ENCODE measurements around the gene KIF7.

DNA sequence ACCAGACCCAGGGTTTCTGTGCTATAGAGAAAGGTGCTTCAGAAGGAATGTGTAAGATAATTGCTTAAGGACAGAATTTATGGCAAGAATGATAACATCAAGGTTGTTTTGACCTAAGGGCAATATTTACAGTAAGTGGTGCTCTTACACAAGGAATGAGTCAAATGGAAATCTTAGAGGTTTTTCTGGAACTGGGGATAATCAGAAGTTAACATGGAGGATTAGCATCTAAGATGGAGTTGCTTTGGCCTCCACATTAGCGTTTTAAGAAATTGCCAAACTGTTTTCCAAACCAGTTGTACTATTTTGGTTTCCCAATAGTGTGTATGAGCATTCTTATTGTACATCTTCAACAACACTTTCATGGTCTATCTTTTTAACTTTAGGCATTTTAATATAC is 38.4 kb upstream of the KIF7 start:
- TF ChIP-seq, protein P1, sequence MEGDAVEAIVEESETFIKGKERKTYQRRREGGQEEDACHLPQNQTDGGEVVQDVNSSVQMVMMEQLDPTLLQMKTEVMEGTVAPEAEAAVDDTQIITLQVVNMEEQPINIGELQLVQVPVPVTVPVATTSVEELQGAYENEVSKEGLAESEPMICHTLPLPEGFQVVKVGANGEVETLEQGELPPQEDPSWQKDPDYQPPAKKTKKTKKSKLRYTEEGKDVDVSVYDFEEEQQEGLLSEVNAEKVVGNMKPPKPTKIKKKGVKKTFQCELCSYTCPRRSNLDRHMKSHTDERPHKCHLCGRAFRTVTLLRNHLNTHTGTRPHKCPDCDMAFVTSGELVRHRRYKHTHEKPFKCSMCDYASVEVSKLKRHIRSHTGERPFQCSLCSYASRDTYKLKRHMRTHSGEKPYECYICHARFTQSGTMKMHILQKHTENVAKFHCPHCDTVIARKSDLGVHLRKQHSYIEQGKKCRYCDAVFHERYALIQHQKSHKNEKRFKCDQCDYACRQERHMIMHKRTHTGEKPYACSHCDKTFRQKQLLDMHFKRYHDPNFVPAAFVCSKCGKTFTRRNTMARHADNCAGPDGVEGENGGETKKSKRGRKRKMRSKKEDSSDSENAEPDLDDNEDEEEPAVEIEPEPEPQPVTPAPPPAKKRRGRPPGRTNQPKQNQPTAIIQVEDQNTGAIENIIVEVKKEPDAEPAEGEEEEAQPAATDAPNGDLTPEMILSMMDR (conservative IDR thresholded peaks at IDR 0.05 in 1 of 2, IDR thresholded peaks at IDR 0.05 in 1 of 2; ENCODE audit: low read depth in 1 of 2, low read length in 2 of 2), result no peak
- no peak for TF ChIP-seq EZH2 (IDR thresholded peaks at IDR 0.05; ENCODE audit: low read length, missing control alignments)

Data from fibroblast of lung (primary cell).